ENCODE results near the gene DYSF.

The DYSF gene

GRCh38 chr2:71612581-71613402, 159.4 kb downstream of the DYSF start:
- Histone ChIP-seq H3K27ac (no peak overlapping the region), H3K4me3 (ENCODE audit: low read depth in 1 of 2, low read length in 1 of 2) (no peak overlapping the region), H3K27me3 (no peaks in the 10 kb centered on the region), H3K9me3 (no peaks in the 10 kb centered on the region), H3K4me1 (ENCODE audit: control insufficient read depth in 1 of 2, insufficient read depth in 1 of 2, low read depth in 1 of 2, low read length in 1 of 2) (no peaks in the 10 kb centered on the region), H3K36me3 (peaks cover 96% of the 10 kb centered on the region)
- TF ChIP-seq CTCF (IDR thresholded peaks at IDR 0.05) = no peak

- Histone ChIP-seq H3K9me3 (no peaks in the 10 kb centered on the region), H3K27ac (no peak overlapping the region), H3K27me3 (no peaks in the 10 kb centered on the region), H3K36me3 (peaks cover 92% of the 10 kb centered on the region), H3K4me1 (ENCODE audit: control insufficient read depth in 1 of 2, insufficient read depth in 1 of 2, low read depth in 1 of 2, low read length in 1 of 2) (no peaks in the 10 kb centered on the region), H3K4me3 (ENCODE audit: low read depth in 1 of 2, low read length in 1 of 2) (no peak overlapping the region)
- no peak for TF ChIP-seq CTCF (IDR thresholded peaks at IDR 0.05)
Observed at GRCh38 chr2:71613403-71613952, 160.1 kb downstream of the DYSF start.

GRCh38 chr2:71613953-71614925, 160.9 kb downstream of the DYSF start:
- no peak for TF ChIP-seq CTCF (IDR thresholded peaks at IDR 0.05)

GRCh38 chr2:71614976-71615766, 161.8 kb downstream of the DYSF start:
- Histone ChIP-seq H3K27me3 (no peaks in the 10 kb centered on the region), H3K4me3 (ENCODE audit: low read depth in 1 of 2, low read length in 1 of 2) (no peak overlapping the region), H3K36me3 (peaks cover 92% of the 10 kb centered on the region), H3K9me3 (no peaks in the 10 kb centered on the region), H3K4me1 (ENCODE audit: control insufficient read depth in 1 of 2, insufficient read depth in 1 of 2, low read depth in 1 of 2, low read length in 1 of 2) (no peaks in the 10 kb centered on the region), H3K27ac (peak overlapping the region; percentile 19)
- TF ChIP-seq CTCF (IDR thresholded peaks at IDR 0.05) = no peak

More at GRCh38 chr2:71613953-71614925, 160.9 kb downstream of the DYSF start:
- Histone ChIP-seq H3K4me3 (ENCODE audit: low read depth in 1 of 2, low read length in 1 of 2) (no peak overlapping the region), H3K27me3 (no peaks in the 10 kb centered on the region), H3K4me1 (ENCODE audit: control insufficient read depth in 1 of 2, insufficient read depth in 1 of 2, low read depth in 1 of 2, low read length in 1 of 2) (no peaks in the 10 kb centered on the region), H3K36me3 (peaks cover 92% of the 10 kb centered on the region), H3K27ac (no peak overlapping the region), H3K9me3 (no peaks in the 10 kb centered on the region)
